Thyroid gland (tissue), 4 donors: ENCODE results near the gene SETDB1. TPM values are rescaled to one million over a fixed set of nuclear protein-coding genes. Genes with fewer than 3 reads are reported as not detected.
"Not testable (repeated sequence)": the region's sequence is repeated elsewhere in the genome, so short reads cannot be mapped to it uniquely, and the experiment has no call there.

Source experiments
- DNase-seq, 2 donors: peaks; one replicate each; pipeline ENCODE4 v3.0.0-alpha.2; 2019
- H3K27ac ChIP-seq, 3 donors: fragments of 200-600 bp; sonication (generic); 1 replicate in 2 of 3; 2 replicates in 1 of 3; pipeline ENCODE4 v1.5.1; 2016 to 2019; ENCODE audit warnings: mild to moderate bottlenecking in 1 of 3, moderate library complexity in 1 of 3
- H3K27me3 ChIP-seq: fragments of 200-600 bp; sonication (generic); one replicate; pipeline ENCODE4 v1.5.1; 2019
- H3K36me3 ChIP-seq, 2 donors: fragments of 200-600 bp; sonication (generic); one replicate each; pipeline ENCODE4 v1.5.1; 2016 to 2019
- H3K4me1 ChIP-seq, 2 donors: fragments of 200-600 bp; sonication (generic); one replicate each; pipeline ENCODE4 v1.5.1; 2017 to 2019
- H3K4me3 ChIP-seq, 3 donors: fragments of 200-600 bp; sonication (generic); replicated peaks in 1 of 3; 1 replicate in 2 of 3; 2 replicates in 1 of 3; pipeline ENCODE4 v1.5.1; 2016; ENCODE audit warnings: mild to moderate bottlenecking in 1 of 3
- H3K9me3 ChIP-seq: fragments of 200-600 bp; sonication (generic); one replicate; pipeline ENCODE4 v1.5.1; 2017
- POLR2A ChIP-seq, 2 donors: fragments of 450-650 bp; IDR thresholded peaks; one replicate each; pipeline ENCODE4 v1.6.1; 2017; ENCODE audit warnings: antibody characterized with exemption in 2 of 2, mild to moderate bottlenecking in 2 of 2, moderate library complexity in 1 of 2
- WGBS, 2 donors: methylation state at CpG; one replicate each; pipeline ENCODE4 v1.1.5; 2017; 5-methylcytosine and 5-hydroxymethylcytosine counted together
- intact Hi-C: fragments of 100-400 bp; cut with DNase I; formaldehyde crosslinking; loops from one replicate; pipeline ENCODE4 v1.15.1; 2023
- total RNA-seq, 4 donors: library from RNA; depleted of rRNA; stranded (reverse); fragments of >200 nt; gene quantifications; one replicate each; pipeline ENCODE4 v1.2.3, GENCODE V29; 2016
- TF ChIP-seq, protein P1 (sequence below), 6 experiments: fragments of 200-600 bp in 3 of 6; fragments of 450-650 bp in 3 of 6; sonication (generic) in 3 of 6; IDR thresholded peaks; one replicate each; pipeline ENCODE4 v1.5.1; 2016 to 2019; ENCODE audit warnings: antibody characterized with exemption in 6 of 6, mild to moderate bottlenecking in 2 of 6, inconsistent platforms in 1 of 6, moderate library complexity in 1 of 6

Gene SETDB1
- total RNA-seq, 4 donors from 2014 or later, result 35.4 to 59.9 (median 44.8) TPM

GRCh38 chr1:150927624-150928023 lies 1.5 kb downstream of the SETDB1 start:
- Histone ChIP-seq H3K4me3 (no peak overlapping the region), H3K27me3 (no peaks in the 10 kb centered on the region), H3K9me3 (no peaks in the 10 kb centered on the region), H3K4me1 (peaks cover 6 to 11% of the 10 kb centered on the region in 2 donors), H3K27ac (no peak overlapping the region), H3K36me3 (peaks cover 33 to 47% of the 10 kb centered on the region in 2 donors)
- no peak for DNase-seq
- TF ChIP-seq POLR2A (IDR thresholded peaks at IDR 0.05), result no peak
- TF ChIP-seq, protein P1, sequence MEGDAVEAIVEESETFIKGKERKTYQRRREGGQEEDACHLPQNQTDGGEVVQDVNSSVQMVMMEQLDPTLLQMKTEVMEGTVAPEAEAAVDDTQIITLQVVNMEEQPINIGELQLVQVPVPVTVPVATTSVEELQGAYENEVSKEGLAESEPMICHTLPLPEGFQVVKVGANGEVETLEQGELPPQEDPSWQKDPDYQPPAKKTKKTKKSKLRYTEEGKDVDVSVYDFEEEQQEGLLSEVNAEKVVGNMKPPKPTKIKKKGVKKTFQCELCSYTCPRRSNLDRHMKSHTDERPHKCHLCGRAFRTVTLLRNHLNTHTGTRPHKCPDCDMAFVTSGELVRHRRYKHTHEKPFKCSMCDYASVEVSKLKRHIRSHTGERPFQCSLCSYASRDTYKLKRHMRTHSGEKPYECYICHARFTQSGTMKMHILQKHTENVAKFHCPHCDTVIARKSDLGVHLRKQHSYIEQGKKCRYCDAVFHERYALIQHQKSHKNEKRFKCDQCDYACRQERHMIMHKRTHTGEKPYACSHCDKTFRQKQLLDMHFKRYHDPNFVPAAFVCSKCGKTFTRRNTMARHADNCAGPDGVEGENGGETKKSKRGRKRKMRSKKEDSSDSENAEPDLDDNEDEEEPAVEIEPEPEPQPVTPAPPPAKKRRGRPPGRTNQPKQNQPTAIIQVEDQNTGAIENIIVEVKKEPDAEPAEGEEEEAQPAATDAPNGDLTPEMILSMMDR (IDR thresholded peaks at IDR 0.05), result no peak
- intact Hi-C loops, result no loop called here
- WGBS, 2 donors, result 93 to 98% methylated on average over 4 of the region's 4 CpGs

DNA sequence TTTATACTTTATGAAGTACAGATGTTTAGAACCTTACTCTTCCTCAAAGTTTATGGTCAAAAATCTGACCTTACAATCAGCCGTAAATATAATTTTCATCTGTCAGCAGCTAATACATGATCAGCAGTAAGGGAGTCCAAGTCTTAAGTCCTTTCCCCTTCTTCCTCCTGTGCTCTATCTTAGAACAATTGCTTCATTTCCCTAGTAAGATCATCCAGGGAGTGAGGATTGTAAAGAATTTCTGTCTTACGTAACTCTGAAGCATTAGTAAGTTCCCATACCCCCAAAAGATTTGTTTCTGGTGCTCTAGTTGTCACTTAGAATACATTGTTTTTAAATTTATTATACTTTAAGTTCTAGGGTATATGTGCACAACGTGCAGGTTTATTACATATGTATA lies 2.1 kb downstream of the SETDB1 start:
- TF ChIP-seq, protein P1 (IDR thresholded peaks at IDR 0.05), result no peak
- no peak for TF ChIP-seq POLR2A (IDR thresholded peaks at IDR 0.05)
- Histone ChIP-seq H3K27me3 (no peaks in the 10 kb centered on the region), H3K4me3 (no peak overlapping the region), H3K27ac (no peak overlapping the region), H3K4me1 (peaks cover 6 to 10% of the 10 kb centered on the region in 2 donors), H3K9me3 (no peaks in the 10 kb centered on the region), H3K36me3 (peaks cover 39 to 47% of the 10 kb centered on the region in 2 donors)
- intact Hi-C loops, result no loop called here
- no peak for DNase-seq
- whole genome bisulfite sequencing, 2 donors, result 96 to 98% methylated on average over 3 of the region's 3 CpGs

DNA sequence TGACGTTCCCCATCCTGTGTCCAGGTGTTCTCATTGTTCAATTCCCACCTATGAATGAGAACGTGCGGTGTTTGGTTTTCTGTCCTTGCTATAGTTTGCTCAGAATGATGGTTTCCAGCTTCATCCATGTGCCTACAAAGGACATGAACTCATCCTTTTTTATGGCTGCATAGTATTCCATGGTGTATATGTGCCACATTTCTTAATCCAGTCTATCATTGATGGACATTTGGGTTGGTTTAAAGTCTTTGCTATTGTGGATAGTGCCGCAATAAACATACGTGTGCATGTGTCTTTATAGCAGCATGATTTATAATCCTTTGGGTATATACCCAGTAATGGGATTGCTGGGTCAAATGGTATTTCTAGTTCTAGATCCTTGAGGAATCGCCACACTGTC lies 2.6 kb downstream of the SETDB1 start:
- H3K27me3 ChIP-seq, H3K4me3 ChIP-seq, DNase-seq, H3K9me3 ChIP-seq, intact Hi-C loops, H3K27ac ChIP-seq, H3K4me1 ChIP-seq: not testable (repeated sequence)
- H3K36me3 ChIP-seq, result peaks cover 39 to 47% of the 10 kb centered on the region in 2 donors
- 99 to 100% methylated on average over 6 of the region's 6 CpGs for WGBS, 2 donors

GRCh38 chr1:150931773-150932172 lies 5.6 kb downstream of the SETDB1 start:
- Histone ChIP-seq H3K27ac (no peak overlapping the region), H3K36me3 (peaks cover 39 to 58% of the 10 kb centered on the region in 2 donors), H3K4me3 (no peak overlapping the region), H3K27me3 (no peaks in the 10 kb centered on the region), H3K4me1 (peaks cover 5 to 9% of the 10 kb centered on the region in 2 donors), H3K9me3 (no peaks in the 10 kb centered on the region)
- no peak for DNase-seq
- intact Hi-C loops, result no loop called here
- TF ChIP-seq, protein P1 (IDR thresholded peaks at IDR 0.05), result no peak
- TF ChIP-seq POLR2A (IDR thresholded peaks at IDR 0.05), result no peak
- 97 to 100% methylated on average over 1 of the region's 1 CpG for WGBS, 2 donors

GRCh38 chr1:150944856-150945255 lies 18.7 kb downstream of the SETDB1 start:
- H3K27me3 ChIP-seq, result no peaks in the 10 kb centered on the region
- intact Hi-C loops, result no loop called here
- TF ChIP-seq, protein P1 (IDR thresholded peaks at IDR 0.05), result no peak
- no peak for TF ChIP-seq POLR2A (IDR thresholded peaks at IDR 0.05)
- H3K4me1 ChIP-seq, result no peaks in the 10 kb centered on the region
- no peak overlapping the region for H3K4me3 ChIP-seq
- 90 to 94% methylated on average over 5 of the region's 5 CpGs for WGBS, 2 donors
- no peaks in the 10 kb centered on the region for H3K9me3 ChIP-seq
- peaks cover 70 to 94% of the 10 kb centered on the region in 2 donors for H3K36me3 ChIP-seq
- H3K27ac ChIP-seq, result no peak overlapping the region
- DNase-seq, result no peak

GRCh38 chr1:150954708-150955107 lies 28.5 kb downstream of the SETDB1 start:
- Histone ChIP-seq H3K27me3 (no peaks in the 10 kb centered on the region), H3K27ac (no peak overlapping the region), H3K9me3 (no peaks in the 10 kb centered on the region), H3K4me1 (no peaks in the 10 kb centered on the region), H3K36me3 (peaks cover 49 to 55% of the 10 kb centered on the region in 2 donors), H3K4me3 (no peak overlapping the region)
- no peak for DNase-seq
- no peak for TF ChIP-seq POLR2A (IDR thresholded peaks at IDR 0.05)
- TF ChIP-seq, protein P1 (IDR thresholded peaks at IDR 0.05), result no peak
- whole genome bisulfite sequencing, 2 donors, result 91 to 95% methylated on average over 3 of the region's 3 CpGs
- intact Hi-C loops, result no loop called here
